CD4-positive, alpha-beta T cell (primary cell): Measurements from ENCODE around the gene SPOP. TPM values are rescaled to one million over a fixed set of nuclear protein-coding genes. Genes with fewer than 3 reads are reported as not detected.

Experiments used
- ATAC-seq: fragments of 200-7000 bp; cut with Tn5 transposase; one replicate; pipeline ENCODE4 v1.10.0; 2022; ENCODE audit warnings: mild to moderate bottlenecking; ENCODE audit not compliant: poor library complexity
- CTCF ChIA-PET: fragments of 350-600 bp; sonication (Branson Sonifier 250); formaldehyde crosslinking; loops from one replicate; lab custom pipeline; 2021; ENCODE audit warnings: antibody characterized with exemption, inconsistent platforms; lab: Charles Lee
- POLR2A ChIA-PET: fragments of 350-600 bp; sonication (Branson Sonifier 250); formaldehyde crosslinking; loops from one replicate; lab custom pipeline; 2021; ENCODE audit warnings: antibody characterized with exemption, inconsistent platforms; lab: Charles Lee
- DNase-seq, 14 experiments: peaks; one replicate each; pipeline ENCODE4 v3.0.0-alpha.2; 2013 to 2020; ENCODE audit warnings: mixed read lengths in 2 of 14
- H3K27ac ChIP-seq, 2 donors: one replicate each; pipeline versions ENCODE4 v1.5.1 to v1.7.0; 2013; ENCODE audit warnings: low read length in 2 of 2, low read depth in 1 of 2, mild to moderate bottlenecking in 1 of 2
- H3K27me3 ChIP-seq, 2 experiments: 1 replicate in 1 of 2; 2 replicates in 1 of 2; pipeline versions ENCODE4 v1.6.1 to v1.7.0; 2013; ENCODE audit warnings: low read length in 2 of 2, control low read depth in 1 of 2, mild to moderate bottlenecking in 1 of 2, moderate library complexity in 1 of 2; ENCODE audit not compliant: insufficient read depth in 2 of 2, control insufficient read depth in 1 of 2
- H3K36me3 ChIP-seq: one replicate; pipeline ENCODE4 v1.6.1; 2013; ENCODE audit warnings: low read length, control low read depth; ENCODE audit not compliant: insufficient read depth
- H3K4me1 ChIP-seq: one replicate; pipeline ENCODE4 v1.6.1; 2013; ENCODE audit warnings: low read length, control low read depth; ENCODE audit not compliant: insufficient read depth
- H3K4me3 ChIP-seq: one replicate; pipeline ENCODE4 v1.5.1; 2013; ENCODE audit warnings: mild to moderate bottlenecking, low read length, moderate library complexity
- H3K9me3 ChIP-seq, 2 experiments: 1 replicate in 1 of 2; 2 replicates in 1 of 2; pipeline versions ENCODE4 v1.6.1 to v1.7.0; 2013; ENCODE audit warnings: low read length in 2 of 2, mild to moderate bottlenecking in 2 of 2, control low read depth in 1 of 2, moderate library complexity in 1 of 2; ENCODE audit not compliant: control insufficient read depth in 1 of 2, insufficient read depth in 1 of 2
- H3K27ac Mint-ChIP-seq: one replicate; pipeline ENCODE4 v1.8.0; 2020; ENCODE audit warnings: mixed read lengths
- H3K27me3 Mint-ChIP-seq: one replicate; pipeline ENCODE4 v1.8.0; 2021; ENCODE audit warnings: mixed read lengths
- H3K36me3 Mint-ChIP-seq: one replicate; pipeline ENCODE4 v1.8.0; 2021; ENCODE audit warnings: low read depth, mixed read lengths
- H3K4me1 Mint-ChIP-seq: one replicate; pipeline ENCODE4 v1.8.0; 2021; ENCODE audit warnings: low read depth, mixed read lengths
- H3K4me3 Mint-ChIP-seq: one replicate; pipeline ENCODE4 v1.8.0; 2020; ENCODE audit warnings: mild to moderate bottlenecking, mixed read lengths
- H3K9me3 Mint-ChIP-seq: one replicate; pipeline ENCODE4 v1.8.0; 2020; ENCODE audit warnings: mixed read lengths
- intact Hi-C, 2 experiments: fragments of 100-400 bp; cut with DNase I in 1 of 2; cut with micrococcal nuclease in 1 of 2; formaldehyde crosslinking; loops; one replicate each; pipeline versions ENCODE4 v1.15.1 to v1.9.0; 2023 to 2025; cut with DNase I, micrococcal nuclease
- total RNA-seq, 174 experiments: library from RNA in 2 of 174; stranded (reverse) in 2 of 174; gene quantifications; one replicate each; pipeline ENCODE4 v1.2.3 and lab custom pipeline; 2021 to 2026
- TF ChIP-seq, protein P1 (sequence below): fragments of 200-600 bp; IDR thresholded peaks from one replicate; pipeline ENCODE4 v1.8.0; 2022; ENCODE audit warnings: antibody characterized with exemption, mild to moderate bottlenecking

Gene SPOP
- total RNA-seq, 2 experiments from 2014 or later: 38.7 to 41.5 TPM

DNA sequence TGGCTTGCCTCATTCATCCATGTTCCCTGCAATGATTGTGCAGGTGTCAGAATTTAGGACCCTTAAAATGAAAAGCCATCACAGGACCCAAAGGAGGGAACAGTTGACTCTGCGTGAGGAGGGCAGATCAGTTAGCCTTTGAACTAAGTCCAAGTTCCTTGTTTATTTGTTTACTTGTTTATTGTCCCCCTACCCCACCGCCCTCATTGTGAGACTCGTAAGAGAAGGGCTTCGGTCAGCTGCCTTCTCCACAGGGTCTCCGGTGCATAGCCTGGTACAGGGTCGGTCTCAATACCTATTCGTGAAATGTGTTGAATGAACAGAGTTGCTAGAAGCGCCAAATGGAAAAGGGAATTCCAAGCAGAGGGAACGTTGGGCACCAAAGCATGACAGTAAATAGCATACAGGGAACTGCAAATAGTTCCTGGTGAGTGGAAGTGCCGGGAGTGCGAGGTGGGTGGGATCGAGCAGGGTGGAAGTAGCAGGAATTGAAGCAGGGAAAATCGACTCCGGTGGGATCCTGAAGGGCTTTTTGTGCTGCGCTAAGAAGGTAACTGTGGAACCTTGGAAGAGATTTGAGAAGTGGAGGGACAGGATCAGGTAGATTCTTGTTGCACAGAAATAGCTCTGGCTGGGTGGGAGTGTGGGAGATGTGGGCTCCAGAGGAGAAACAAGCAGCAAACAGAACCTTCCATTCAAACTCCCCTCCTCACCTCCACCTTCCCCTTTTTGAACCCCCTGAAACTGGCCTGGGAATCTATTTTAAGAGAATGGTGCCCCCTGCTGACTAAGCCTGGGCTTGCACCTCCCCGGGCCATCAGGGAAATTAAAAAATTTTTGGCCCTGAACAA is 17.2 kb upstream of the SPOP start:
- Histone ChIP-seq H3K27ac (no peak overlapping the region), H3K27me3 (no peaks in the 10 kb centered on the region), H3K4me1 (peaks cover 32% of the 10 kb centered on the region), H3K36me3 (peaks cover 4% of the 10 kb centered on the region), H3K9me3 (no peaks in the 10 kb centered on the region), H3K4me3 (no peak overlapping the region)
- intact Hi-C loops: loop anchor here (1.0 to 10.0 kb wide), 7 partner anchors 63 to 300 kb away; partner anchors contain the start of genes DLX3 (in 1 of the 2), NGFR (in 1 of the 2), NXPH3 (in 1 of the 2) and PHB1 (in 1 of the 2)
- H3K4me3 Mint-ChIP-seq: no peak overlapping the region
- ATAC-seq: peak; percentile 63
- peaks cover 54% of the 10 kb centered on the region for H3K4me1 Mint-ChIP-seq
- DNase-seq: peak; percentile 54 to 81 (median 68)
- H3K27ac Mint-ChIP-seq: peak overlapping the region; percentile 91
- H3K9me3 Mint-ChIP-seq: no peaks in the 10 kb centered on the region
- peaks cover 7% of the 10 kb centered on the region for H3K36me3 Mint-ChIP-seq
- H3K27me3 Mint-ChIP-seq: no peaks in the 10 kb centered on the region
- ChIA-PET POLR2A (interaction anchor here (0.8 to 2.6 kb wide), 6 partner anchors 13 to 167 kb away, joined by 3 to 16 read pairs (median 8); partner anchors contain the start of genes FAM117A, SLC35B1 and SPOP), CTCF (interaction anchor here (0.8 to 6.0 kb wide), 14 partner anchors 13 to 198 kb away, joined by 3 to 48 read pairs (median 4); partner anchors contain the start of genes NXPH3, SLC35B1 and SPOP)
- TF ChIP-seq, protein P1, sequence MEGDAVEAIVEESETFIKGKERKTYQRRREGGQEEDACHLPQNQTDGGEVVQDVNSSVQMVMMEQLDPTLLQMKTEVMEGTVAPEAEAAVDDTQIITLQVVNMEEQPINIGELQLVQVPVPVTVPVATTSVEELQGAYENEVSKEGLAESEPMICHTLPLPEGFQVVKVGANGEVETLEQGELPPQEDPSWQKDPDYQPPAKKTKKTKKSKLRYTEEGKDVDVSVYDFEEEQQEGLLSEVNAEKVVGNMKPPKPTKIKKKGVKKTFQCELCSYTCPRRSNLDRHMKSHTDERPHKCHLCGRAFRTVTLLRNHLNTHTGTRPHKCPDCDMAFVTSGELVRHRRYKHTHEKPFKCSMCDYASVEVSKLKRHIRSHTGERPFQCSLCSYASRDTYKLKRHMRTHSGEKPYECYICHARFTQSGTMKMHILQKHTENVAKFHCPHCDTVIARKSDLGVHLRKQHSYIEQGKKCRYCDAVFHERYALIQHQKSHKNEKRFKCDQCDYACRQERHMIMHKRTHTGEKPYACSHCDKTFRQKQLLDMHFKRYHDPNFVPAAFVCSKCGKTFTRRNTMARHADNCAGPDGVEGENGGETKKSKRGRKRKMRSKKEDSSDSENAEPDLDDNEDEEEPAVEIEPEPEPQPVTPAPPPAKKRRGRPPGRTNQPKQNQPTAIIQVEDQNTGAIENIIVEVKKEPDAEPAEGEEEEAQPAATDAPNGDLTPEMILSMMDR: peak; percentile 92

DNA sequence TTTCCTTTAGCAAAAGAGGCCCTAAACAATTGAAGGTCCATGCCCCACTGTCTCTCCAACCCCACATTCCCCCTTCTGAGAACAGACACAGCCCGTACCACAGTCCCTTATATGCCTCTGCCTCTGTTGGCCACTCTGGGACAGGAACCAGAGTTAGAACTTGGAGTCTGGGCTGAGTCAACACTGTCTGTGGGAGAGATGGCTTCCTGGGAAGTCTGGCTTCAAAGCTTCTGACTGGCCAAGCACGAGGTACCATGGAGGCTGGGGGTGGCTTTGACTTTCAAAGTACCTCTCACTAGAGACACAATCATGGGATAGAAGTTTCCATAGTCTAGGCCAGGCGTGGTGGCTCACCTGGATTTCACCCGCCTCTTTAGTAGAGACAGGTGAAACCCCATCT is 14.9 kb upstream of the SPOP start:
- CTCF ChIA-PET: interaction anchor here (0.6 to 2.1 kb wide), 2 partner anchors 41 to 123 kb away, joined by 3 to 6 read pairs; no protein-coding TSS in a partner anchor
- no peaks in the 10 kb centered on the region for H3K9me3 Mint-ChIP-seq
- POLR2A ChIA-PET: interaction anchor here (1.4 kb wide), 1 partner anchor 16 kb away, joined by 3 read pairs; no protein-coding TSS in a partner anchor
- H3K4me1 ChIP-seq: peaks cover 55% of the 10 kb centered on the region
- peaks cover 58% of the 10 kb centered on the region for H3K4me1 Mint-ChIP-seq
- no peak for DNase-seq
- H3K27ac ChIP-seq: no peak overlapping the region
- peaks cover 5% of the 10 kb centered on the region for H3K36me3 Mint-ChIP-seq
- H3K27me3 Mint-ChIP-seq: no peaks in the 10 kb centered on the region
- H3K4me3 ChIP-seq: no peak overlapping the region
- no peak for ATAC-seq
- intact Hi-C loops: loop anchor here in 1 of 2 experiments (5.0 to 10.0 kb wide), 4 partner anchors 78 to 302 kb away; partner anchors contain the start of genes DLX3, NGFR and PHB1
- H3K4me3 Mint-ChIP-seq: no peak overlapping the region
- TF ChIP-seq, protein P1: no peak
- no peaks in the 10 kb centered on the region for H3K36me3 ChIP-seq
- H3K27me3 ChIP-seq: no peaks in the 10 kb centered on the region
- H3K27ac Mint-ChIP-seq: no peak overlapping the region
- no peaks in the 10 kb centered on the region for H3K9me3 ChIP-seq

DNA sequence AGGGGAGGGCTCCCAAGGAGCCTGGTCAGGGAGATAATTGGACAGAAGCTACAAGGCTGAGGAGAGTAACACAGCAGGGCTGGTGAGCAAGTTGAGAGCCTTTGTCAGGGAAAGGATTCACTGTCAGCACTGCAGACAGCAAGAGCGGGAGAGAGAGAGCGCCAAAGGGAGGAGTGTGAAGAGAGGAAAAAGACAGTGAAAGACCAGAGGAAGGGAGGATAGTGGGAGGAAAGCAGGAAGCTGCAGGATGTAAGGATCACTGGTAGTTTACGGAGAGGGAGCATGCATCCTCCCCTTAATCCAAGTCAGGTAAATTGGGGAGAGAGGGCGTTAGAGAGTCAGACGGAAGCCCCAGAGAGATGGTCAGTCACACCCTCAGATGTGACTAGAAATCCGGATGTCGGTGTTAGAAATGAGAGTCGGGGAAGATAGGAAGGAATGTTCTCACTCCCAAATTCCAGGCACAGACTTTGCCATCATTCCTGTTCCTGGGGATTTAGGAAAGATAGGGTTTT is 13.8 kb upstream of the SPOP start:
- Mint-ChIP-seq H3K9me3 (no peaks in the 10 kb centered on the region), H3K4me3 (no peak overlapping the region), H3K4me1 (peaks cover 64% of the 10 kb centered on the region), H3K27me3 (no peaks in the 10 kb centered on the region), H3K27ac (peak overlapping the region; percentile 39), H3K36me3 (peaks cover 5% of the 10 kb centered on the region)
- DNase-seq (no peak), ATAC-seq (no peak)
- no peaks in the 10 kb centered on the region for H3K27me3 ChIP-seq
- ChIA-PET CTCF (interaction anchor here (0.6 to 1.4 kb wide), 2 partner anchors 21 to 122 kb away, joined by 4 to 5 read pairs; no protein-coding TSS in a partner anchor), POLR2A (interaction anchor here (0.5 to 1.4 kb wide), 4 partner anchors 15 to 306 kb away, joined by 3 to 4 read pairs (median 3); no protein-coding TSS in a partner anchor)
- TF ChIP-seq, protein P1: no peak
- no peaks in the 10 kb centered on the region for H3K36me3 ChIP-seq
- no peak overlapping the region for H3K27ac ChIP-seq
- H3K9me3 ChIP-seq: no peaks in the 10 kb centered on the region
- intact Hi-C loops: loop anchor here in 1 of 2 experiments (5.0 to 10.0 kb wide), 4 partner anchors 77 to 303 kb away; partner anchors contain the start of genes DLX3, NGFR and PHB1
- H3K4me1 ChIP-seq: peaks cover 64% of the 10 kb centered on the region
- H3K4me3 ChIP-seq: no peak overlapping the region
